Measurements from ENCODE around the gene UPK3BL2.
"Not testable (repeated sequence)": the region's sequence is repeated elsewhere in the genome, so short reads cannot be mapped to it uniquely, and the experiment has no call there.

The UPK3BL2 gene

DNA sequence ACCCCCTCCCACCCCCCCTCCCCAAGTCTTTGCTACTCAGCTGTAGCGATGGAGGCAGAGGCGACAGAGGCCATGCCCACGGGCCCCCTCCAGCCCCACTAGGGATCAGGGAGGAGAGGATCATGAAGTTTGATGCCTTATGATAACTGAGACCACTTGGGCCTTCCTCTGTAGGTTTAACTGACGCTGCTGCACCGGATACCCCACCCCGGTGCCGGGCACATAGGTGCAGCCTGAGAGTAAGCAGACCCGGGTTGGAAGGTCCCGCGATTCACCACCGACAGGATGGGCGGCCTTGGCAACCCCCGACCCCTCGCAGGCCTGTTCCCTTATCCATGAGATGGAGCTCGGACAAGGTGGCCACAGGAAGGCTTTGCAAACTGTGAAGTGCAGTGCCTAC lies 49.5 kb downstream of the UPK3BL2 start:
- not testable (repeated sequence) for DNase-seq (ENCODE audit: low read depth)

DNA sequence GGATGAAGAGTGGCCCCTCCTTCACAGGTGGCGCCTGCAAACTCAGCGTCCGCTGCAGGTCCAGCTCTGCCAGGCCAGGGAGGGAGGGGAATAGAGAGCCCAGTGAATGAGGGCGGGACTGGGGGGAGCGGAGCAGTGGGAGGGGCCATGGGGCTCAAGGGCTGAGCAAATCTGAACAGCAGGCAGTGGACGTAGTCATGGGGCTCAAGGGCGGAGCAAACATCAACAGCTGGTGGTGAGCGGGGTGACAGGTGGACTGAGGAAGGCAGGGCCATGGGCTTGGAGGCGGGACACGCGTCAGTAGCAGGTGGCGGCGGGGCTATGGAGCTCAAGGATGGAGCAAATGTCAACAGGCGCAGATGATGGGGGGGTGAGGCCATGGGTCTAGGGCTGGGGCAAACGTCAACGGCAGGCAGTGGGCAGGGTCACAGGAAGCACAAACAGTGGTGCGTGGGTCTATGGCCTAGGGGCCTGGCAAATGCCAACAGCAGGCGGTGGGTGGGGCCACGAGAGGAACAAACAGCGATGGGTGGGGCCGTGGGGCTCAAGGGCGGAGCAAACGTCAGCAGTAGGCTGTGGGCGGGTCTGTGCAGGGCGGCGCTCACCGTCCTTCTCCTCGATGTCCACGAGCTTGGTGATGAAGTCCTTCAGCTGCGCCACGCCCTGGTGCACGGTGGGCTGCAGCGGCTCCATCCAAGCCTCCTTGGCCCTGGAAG lies 50.1 kb downstream of the UPK3BL2 start:
- DNase-seq (ENCODE audit: low read depth) = not testable (repeated sequence)

DNA sequence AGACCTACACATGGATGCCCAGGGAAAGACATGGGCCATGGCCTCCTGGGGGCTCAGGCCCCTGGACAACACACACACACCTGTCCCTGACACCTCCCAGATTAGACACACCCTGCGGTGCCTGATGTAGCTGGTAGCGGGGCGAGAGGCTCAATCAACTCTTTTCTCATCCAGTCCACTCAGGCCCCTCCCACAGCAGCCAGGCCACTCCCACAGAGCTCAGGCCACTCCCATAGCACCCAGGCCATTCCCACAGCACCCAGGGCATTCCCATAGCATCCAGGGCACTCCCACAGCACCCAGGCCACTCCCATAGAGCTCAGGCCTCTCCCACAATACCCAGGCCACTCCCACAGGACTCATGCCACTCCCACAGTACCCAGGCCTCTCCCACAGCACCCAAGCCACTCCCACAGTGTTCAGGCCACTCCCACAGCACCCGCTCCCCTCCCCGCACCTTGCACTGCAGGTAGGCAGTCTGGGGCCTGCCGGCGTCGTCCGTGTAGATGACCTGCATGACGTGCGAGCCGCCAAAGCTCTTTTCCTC lies 52.9 kb downstream of the UPK3BL2 start:
- DNase-seq (ENCODE audit: low read depth) = not testable (repeated sequence)

All from HS-27A (cell line).